Measurements from ENCODE around the gene FOLR2.

GRCh38 chr11:72222106-72222891 is 5.7 kb downstream of the FOLR2 start:
- TF ChIP-seq, protein P1, sequence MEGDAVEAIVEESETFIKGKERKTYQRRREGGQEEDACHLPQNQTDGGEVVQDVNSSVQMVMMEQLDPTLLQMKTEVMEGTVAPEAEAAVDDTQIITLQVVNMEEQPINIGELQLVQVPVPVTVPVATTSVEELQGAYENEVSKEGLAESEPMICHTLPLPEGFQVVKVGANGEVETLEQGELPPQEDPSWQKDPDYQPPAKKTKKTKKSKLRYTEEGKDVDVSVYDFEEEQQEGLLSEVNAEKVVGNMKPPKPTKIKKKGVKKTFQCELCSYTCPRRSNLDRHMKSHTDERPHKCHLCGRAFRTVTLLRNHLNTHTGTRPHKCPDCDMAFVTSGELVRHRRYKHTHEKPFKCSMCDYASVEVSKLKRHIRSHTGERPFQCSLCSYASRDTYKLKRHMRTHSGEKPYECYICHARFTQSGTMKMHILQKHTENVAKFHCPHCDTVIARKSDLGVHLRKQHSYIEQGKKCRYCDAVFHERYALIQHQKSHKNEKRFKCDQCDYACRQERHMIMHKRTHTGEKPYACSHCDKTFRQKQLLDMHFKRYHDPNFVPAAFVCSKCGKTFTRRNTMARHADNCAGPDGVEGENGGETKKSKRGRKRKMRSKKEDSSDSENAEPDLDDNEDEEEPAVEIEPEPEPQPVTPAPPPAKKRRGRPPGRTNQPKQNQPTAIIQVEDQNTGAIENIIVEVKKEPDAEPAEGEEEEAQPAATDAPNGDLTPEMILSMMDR (IDR thresholded peaks at IDR 0.05) = no peak
- no peak for TF ChIP-seq POLR2A (IDR thresholded peaks at IDR 0.05)

Measured in thyroid gland (tissue), 4 donors.